ENCODE results near the gene OR1D2.
A peak's percentile ranks its signal among the peaks of the same experiment; 100 is the strongest.
"Not testable (repeated sequence)": the region's sequence is repeated elsewhere in the genome, so short reads cannot be mapped to it uniquely, and the experiment has no call there.

Gene OR1D2

GRCh38 chr17:3104322-3104721 is at the start of gene OR1D2:
OR1D2 (minus strand) TSS chr17:3104422; CDS start chr17:3092996, 11,426 bp downstream.
- DNase-seq (ENCODE audit: insufficient read length, low spot score) (no peak), FAIRE-seq (no peak)

- not testable (repeated sequence) for FAIRE-seq; DNase-seq (ENCODE audit: insufficient read length, low spot score)
These were observed 33.3 kb upstream of the OR1D2 start for GRCh38 chr17:3137494-3137893.

- no peak for FAIRE-seq
- DNase-seq (ENCODE audit: insufficient read length, low spot score): no peak
These were observed 23.2 kb upstream of the OR1D2 start, which contains the start of gene OR1G1 for GRCh38 chr17:3127451-3127850. OR1G1 (minus strand) TSS chr17:3127551; CDS start chr17:3127551, 0 bp downstream.

- DNase-seq (ENCODE audit: insufficient read length, low spot score); FAIRE-seq: not testable (repeated sequence)
These were observed 30.4 kb downstream of the OR1D2 start for GRCh38 chr17:3073850-3074249.

GRCh38 chr17:3065192-3065591 is 39.0 kb downstream of the OR1D2 start:
- FAIRE-seq: peak; percentile 31
- not testable (repeated sequence) for DNase-seq (ENCODE audit: insufficient read length, low spot score)

GRCh38 chr17:3063507-3063906 is 40.7 kb downstream of the OR1D2 start, which contains the start of gene OR1D5:
OR1D5 (minus strand) TSS chr17:3063607; CDS start chr17:3063607, 0 bp downstream.
- not testable (repeated sequence) for FAIRE-seq; DNase-seq (ENCODE audit: insufficient read length, low spot score)

GRCh38 chr17:3062824-3063377 is 41.3 kb downstream of the OR1D2 start:
- peak; percentile 60 for FAIRE-seq

GRCh38 chr17:3054868-3055267 is 49.4 kb downstream of the OR1D2 start:
- FAIRE-seq: not testable (repeated sequence)

More at GRCh38 chr17:3062824-3063377, 41.3 kb downstream of the OR1D2 start:
- DNase-seq (ENCODE audit: insufficient read length, low spot score): not testable (repeated sequence)

GRCh38 chr17:3049705-3050295 is 54.4 kb downstream of the OR1D2 start:
- DNase-seq (ENCODE audit: insufficient read length, low spot score): no peak
- FAIRE-seq: no peak

More at GRCh38 chr17:3054868-3055267, 49.4 kb downstream of the OR1D2 start:
- DNase-seq (ENCODE audit: insufficient read length, low spot score): not testable (repeated sequence)

- peak; percentile 95 for FAIRE-seq
- DNase-seq (ENCODE audit: insufficient read length, low spot score): peak; percentile 97
These were observed 55.3 kb downstream of the OR1D2 start for GRCh38 chr17:3048727-3049471.

GRCh38 chr17:3046753-3047152 is 57.5 kb downstream of the OR1D2 start:
- DNase-seq (ENCODE audit: insufficient read length, low spot score): no peak
- FAIRE-seq: no peak

- FAIRE-seq: no peak
- no peak for DNase-seq (ENCODE audit: insufficient read length, low spot score)
These were observed 60.4 kb downstream of the OR1D2 start for GRCh38 chr17:3043737-3044365.

GRCh38 chr17:3040882-3041281 is 63.3 kb downstream of the OR1D2 start:
- DNase-seq (ENCODE audit: insufficient read length, low spot score) (no peak), FAIRE-seq (no peak)

- FAIRE-seq (no peak), DNase-seq (ENCODE audit: insufficient read length, low spot score) (no peak)
These were observed 64.5 kb downstream of the OR1D2 start for GRCh38 chr17:3039736-3040135.

GRCh38 chr17:3038941-3039340 is 65.3 kb downstream of the OR1D2 start:
- FAIRE-seq: no peak
- no peak for DNase-seq (ENCODE audit: insufficient read length, low spot score)
